ENCODE measurements around the gene PTPRM. TPM values are rescaled to one million over a fixed set of nuclear protein-coding genes. Genes with fewer than 3 reads are reported as not detected.

Gene PTPRM
- total and polyA plus RNA-seq, 2 of the 4 experiments (the other 2 are of a cell fraction) = 28.3 to 51.2 TPM

DNA sequence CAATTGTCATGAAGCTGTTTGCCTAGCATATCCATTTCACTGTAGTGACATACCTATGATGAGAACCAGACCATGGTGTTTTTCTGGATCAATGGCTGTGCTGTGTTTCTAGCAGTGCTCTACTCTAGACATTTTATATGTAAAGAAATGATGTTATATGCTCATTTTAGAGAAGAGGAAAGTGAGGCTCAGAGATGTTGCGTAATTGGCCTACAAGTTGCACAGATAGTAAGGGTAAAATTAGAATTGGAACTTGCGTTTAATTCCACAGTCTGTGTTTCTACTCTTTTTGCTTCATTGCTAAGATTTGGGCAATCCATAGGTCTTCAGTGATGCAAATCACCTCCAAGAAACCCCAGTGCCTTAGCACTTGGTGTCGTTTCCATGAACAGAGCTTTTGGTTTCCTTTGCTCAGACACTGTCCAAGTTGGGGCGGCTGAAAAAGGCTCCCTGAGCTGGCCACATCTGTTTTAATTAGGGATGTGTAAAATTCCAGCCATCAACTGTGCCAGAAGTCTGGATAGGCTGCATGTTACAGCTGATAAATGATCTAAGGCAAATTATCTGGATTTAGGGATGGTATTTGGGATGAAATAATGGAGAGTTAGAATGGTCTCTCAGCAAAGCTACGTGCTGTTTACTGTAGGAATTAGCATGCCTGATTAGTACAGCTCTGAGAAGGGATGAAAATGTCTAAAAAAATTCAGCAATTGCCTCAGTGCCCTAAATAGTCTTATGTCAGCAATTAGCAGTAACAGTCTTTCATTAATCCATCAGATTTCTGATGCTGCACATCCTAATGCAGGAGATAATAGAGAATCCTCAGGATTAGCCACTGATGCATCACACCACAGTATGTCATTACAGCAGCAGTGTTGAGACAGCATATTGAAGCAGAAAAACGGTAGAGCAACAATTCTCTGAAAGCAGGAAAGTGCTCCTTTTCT is 65.3 kb downstream of the PTPRM start:
- Histone ChIP-seq H3K4me3 (ENCODE audit: insufficient read depth, low read depth, low read length) (no peak overlapping the region), H3K4me2 (ENCODE audit: low read depth, low read length) (no peak overlapping the region), H2BK120ac (ENCODE audit: low read depth, low read length) (no peak overlapping the region), H3K14ac (replicated peaks; ENCODE audit: low read depth, low read length) (no peak overlapping the region), H3K79me1 (ENCODE audit: low read depth in 1 of 2, low read length in 2 of 2) (peaks cover 24 to 49% of the 10 kb centered on the region in 2 experiments), H3K56ac (ENCODE audit: extremely low read depth, insufficient read depth, low read length) (no peak overlapping the region), H3K36me3 (ENCODE audit: control insufficient read depth, insufficient read depth, low read length) (no peaks in the 10 kb centered on the region), H2AFZ (replicated peaks; ENCODE audit: low read length, poor library complexity) (no peak overlapping the region), H3K9me3 (ENCODE audit: control insufficient read depth, insufficient read depth, low read length) (no peaks in the 10 kb centered on the region), H4K20me1 (ENCODE audit: insufficient read depth, low read length) (peaks cover 2% of the 10 kb centered on the region; the same call in 1 of the 2 replicates), H3K4ac (ENCODE audit: low read depth, low read length) (no peak overlapping the region), H2BK5ac (ENCODE audit: low read depth, low read length, poor library complexity, severe bottlenecking) (no peak overlapping the region), H2BK20ac (ENCODE audit: low read depth, low read length) (no peak overlapping the region), H4K91ac (ENCODE audit: insufficient read depth, low read depth, low read length) (no peak overlapping the region), H3K9me1 (ENCODE audit: insufficient read depth, low read length) (peaks cover 4% of the 10 kb centered on the region), H4K5ac (ENCODE audit: low read depth, low read length) (no peak overlapping the region), H3K9ac (ENCODE audit: low read depth, low read length) (no peak overlapping the region), H4K8ac (ENCODE audit: low read depth in 2 of 2, low read length in 2 of 2) (no peak overlapping the region), H2AK5ac (ENCODE audit: low read depth, low read length) (no peak overlapping the region), H3K27me3 (ENCODE audit: control insufficient read depth, insufficient read depth, low read length) (no peaks in the 10 kb centered on the region), H3K23ac (ENCODE audit: low read depth, low read length) (no peak overlapping the region), H3K4me1 (ENCODE audit: control insufficient read depth, insufficient read depth, low read length) (peaks cover 3% of the 10 kb centered on the region), H3K18ac (ENCODE audit: low read depth, low read length) (no peak overlapping the region), H2AK9ac (replicated peaks; ENCODE audit: low read depth, low read length, poor library complexity) (no peak overlapping the region), H2BK15ac (ENCODE audit: low read depth, low read length) (no peak overlapping the region), H3K27ac (ENCODE audit: insufficient read depth, low read length) (no peak overlapping the region)
- ChIA-PET CTCF (no interaction called here), POLR2A (ENCODE audit: unreplicated experiment) (no interaction called here)
- intact Hi-C loops (cut with micrococcal nuclease) = no loop called here
- dilution Hi-C loops (cut with HindIII; ENCODE audit: low sequenced_read_pairs, unreplicated experiment) = no loop called here
- no TSS peak for BruUV-seq (replicated peaks)
- ATAC-seq (ENCODE audit: low read depth) (no peak), DNase-seq (no peak)
- WGBS, 2 experiments (ENCODE audit: extremely low coverage in 2 of 2, insufficient read length in 1 of 2) = 100% methylated on average over 1 of the region's 6 CpGs; no CpG with 5 or more reads in 1 of the 2 experiments
- TF ChIP-seq MXI1 (IDR thresholded peaks at IDR 0.05; ENCODE audit: borderline replicate concordance, low read depth, low read length) = no peak
- peak; percentile 86 for TF ChIP-seq CEBPB (IDR thresholded peaks at IDR 0.05; ENCODE audit: low read depth, low read length)
- peak; percentile 45 for TF ChIP-seq MAFK (IDR thresholded peaks at IDR 0.05; ENCODE audit: low read depth, low read length)
- in situ Hi-C loops (cut with MboI; ENCODE audit: low sequenced_read_pairs) = no loop called here
